Pancreas (tissue), 10 donors: Measurements from ENCODE around the gene NAA10. TPM values are rescaled to one million over a fixed set of nuclear protein-coding genes. Genes with fewer than 3 reads are reported as not detected.

Source experiments
- ATAC-seq, 4 donors: fragments of 200-7000 bp; cut with Tn5 transposase; one replicate each; pipeline versions ENCODE4 v1.8.0 to v1.9.1; 2020; ENCODE audit warnings: mild to moderate bottlenecking in 4 of 4, moderate library complexity in 4 of 4
- DNase-seq, 6 donors: peaks; one replicate each; pipeline ENCODE4 v3.0.0-alpha.2; 2020
- FAIRE-seq: peaks from 2 replicates; lab custom pipeline; 2012; peaks lifted over from hg19 to GRCh38; lab: Jason Lieb, UNC
- H3K27ac ChIP-seq, 4 donors: fragments of 200-600 bp; sonication (generic); 1 replicate in 3 of 4; 2 replicates in 1 of 4; pipeline versions ENCODE4 v1.5.0 to v1.8.0; 2020
- H3K27me3 ChIP-seq, 4 donors: fragments of 200-600 bp; one replicate each; pipeline ENCODE4 v1.8.0; 2021
- H3K36me3 ChIP-seq, 3 donors: fragments of 200-600 bp; sonication (generic) in 1 of 3; one replicate each; pipeline versions ENCODE4 v1.5.0 to v1.8.0; 2020 to 2021
- H3K4me1 ChIP-seq, 3 donors: fragments of 200-600 bp; one replicate each; pipeline ENCODE4 v1.8.0; 2021
- H3K4me3 ChIP-seq, 4 donors: fragments of 200-600 bp; sonication (generic) in 2 of 4; one replicate each; pipeline versions ENCODE4 v1.5.0 to v1.8.0; 2020 to 2021
- H3K9me3 ChIP-seq, 4 donors: fragments of 200-600 bp; one replicate each; pipeline ENCODE4 v1.8.0; 2021
- CTCF ChIP-seq, 4 donors: fragments of 200-600 bp; sonication (generic) in 3 of 4; IDR thresholded peaks; one replicate each; pipeline versions ENCODE4 v1.5.0 to v1.8.0; 2021; ENCODE audit warnings: antibody characterized with exemption in 4 of 4
- WGBS, 2 donors: extraction: QIAGEN DNeasy Blood & Tissue Kit; methylation state at CpG; one replicate each; pipeline ENCODE4 v1.1.7; 2013; 5-methylcytosine and 5-hydroxymethylcytosine counted together
- intact Hi-C, 3 donors: fragments of 100-400 bp; cut with DNase I; formaldehyde crosslinking; loops; one replicate each; pipeline versions ENCODE4 v1.11.1 to v1.14.2; 2022
- polyA plus RNA-seq, 2 donors: library from polyadenylated mRNA; stranded (reverse); fragments of 200-250 nt; gene quantifications; one replicate each; pipeline ENCODE4 v1.2.3, GENCODE V29; 2013
- total RNA-seq, 6 donors: library from RNA; stranded (reverse); fragmentation: NEBNext Ultra II Directional in 4 of 6; extraction: Animal tissue kit (Norgen Biotek cat#: 25700) in 4 of 6; gene quantifications; one replicate each; pipeline versions ENCODE4 v1.2.1 to v1.2.4, GENCODE V29; 2021 to 2023
- donor health status: healthy with polysubstance abuse.
- donor health status: DM: no; HTN: no; CAD: no; lungs with moderate emphysema.
- donor health status: DM: no; HTN: no; CAD: no.
- donor health status: control.
- donor health status: control.
- donor health status: Bipolar disorder and iron deficiency.
- donor health status: DM: yes; HTN: yes; CAD: no.
- donor health status: DM: no; HTN: no; CAD: no.
- donor health status: DM: no; HTN: no; CAD: no.
- donor health status: DM: yes; HTN: yes; CAD: no.

The NAA10 gene
- total and polyA plus RNA-seq, 8 donors: 24.5 to 115 (median 44.7) TPM

- Histone ChIP-seq H3K4me3 (peak within 1 kb of the TSS; percentile 66 to 92 (median 78)), H3K27ac (peak within 1 kb of the TSS; percentile 94 to 99 (median 98)), H3K9me3 (no peaks in the 10 kb centered on the region), H3K4me1 (peaks cover 0 to 14% (median 0%) of the 10 kb centered on the region in 3 donors), H3K36me3 (no peaks in the 10 kb centered on the region), H3K27me3 (no peaks in the 10 kb centered on the region)
- no peak for TF ChIP-seq CTCF (IDR thresholded peaks at IDR 0.05)
- no peak for FAIRE-seq
- intact Hi-C loops: no loop called here
- ATAC-seq: peak; percentile 71 to 78 (median 73)
- peak; percentile 88 to 97 (median 95) for DNase-seq
- WGBS, 2 donors: 0 to 7% methylated on average over 72 to 96 of the region's 96 CpGs
Measured at GRCh38 chrX:153971450-153972367, 36.9 kb upstream of the NAA10 start, which contains the start of gene HCFC1. TSS of gene HCFC1 (minus strand) at chrX:153971818. CDS start at chrX:153970840, 978 bp downstream.

GRCh38 chrX:153971124-153971449 lies 36.2 kb upstream of the NAA10 start:
- no peaks in the 10 kb centered on the region for H3K27me3 ChIP-seq
- peak overlapping the region; percentile 66 to 92 (median 78) for H3K4me3 ChIP-seq
- FAIRE-seq: peak; percentile 84
- no peak for TF ChIP-seq CTCF (IDR thresholded peaks at IDR 0.05)
- 0 to 3% methylated on average over 34 of the region's 34 CpGs for WGBS, 2 donors
- peak; percentile 83 to 96 (median 94) for DNase-seq
- no peaks in the 10 kb centered on the region for H3K36me3 ChIP-seq
- H3K27ac ChIP-seq: peak overlapping the region; percentile 94 to 99 (median 98)
- intact Hi-C loops: no loop called here
- peaks cover 0 to 14% (median 0%) of the 10 kb centered on the region in 3 donors for H3K4me1 ChIP-seq
- no peaks in the 10 kb centered on the region for H3K9me3 ChIP-seq
- peak; percentile 72 to 83 (median 74) for ATAC-seq

- ATAC-seq: peak; percentile 15 to 28 (median 22)
- peak in 3 of 6 donors; percentile 43 to 80 (median 60) for DNase-seq
- TF ChIP-seq CTCF (IDR thresholded peaks at IDR 0.05): no peak
- no peaks in the 10 kb centered on the region for H3K36me3 ChIP-seq
- H3K27ac ChIP-seq: peak overlapping the region; percentile 94 to 99 (median 98)
- intact Hi-C loops: no loop called here
- 0 to 6% methylated on average over 41 to 49 of the region's 49 CpGs for WGBS, 2 donors
- no peaks in the 10 kb centered on the region for H3K27me3 ChIP-seq
- peaks cover 0 to 14% (median 0%) of the 10 kb centered on the region in 3 donors for H3K4me1 ChIP-seq
- H3K9me3 ChIP-seq: no peaks in the 10 kb centered on the region
- H3K4me3 ChIP-seq: peak overlapping the region; percentile 66 to 92 (median 78)
- FAIRE-seq: no peak
Measured at GRCh38 chrX:153970357-153971123, 35.7 kb upstream of the NAA10 start.

- H3K27me3 ChIP-seq: no peaks in the 10 kb centered on the region
- H3K36me3 ChIP-seq: no peaks in the 10 kb centered on the region
- FAIRE-seq (no peak), DNase-seq (peak in 3 of 6 donors; percentile 38 to 65 (median 62)), ATAC-seq (no peak)
- H3K4me3 ChIP-seq: peak overlapping the region; percentile 2 to 92 (median 44)
- WGBS, 2 donors: 2 to 24% methylated on average over 26 of the region's 26 CpGs
- no peak for TF ChIP-seq CTCF (IDR thresholded peaks at IDR 0.05)
- intact Hi-C loops: no loop called here
- H3K4me1 ChIP-seq: peaks cover 0 to 12% (median 0%) of the 10 kb centered on the region in 3 donors
- H3K27ac ChIP-seq: peak overlapping the region in 2 of 4 donors; percentile 12 to 36
- no peaks in the 10 kb centered on the region for H3K9me3 ChIP-seq
Measured at GRCh38 chrX:153969904-153970356, 35.1 kb upstream of the NAA10 start.
